ENCODE results near the gene BRF1. TPM values are rescaled to one million over a fixed set of nuclear protein-coding genes. Genes with fewer than 3 reads are reported as not detected.

The BRF1 gene
- total and polyA plus RNA-seq, 5 donors, result 17.9 to 21.1 (median 18.2) TPM

GRCh38 chr14:105192866-105193731 is 107.7 kb downstream of the BRF1 start:
- Histone ChIP-seq H3K4me3 (ENCODE audit: low read length) (no peak overlapping the region), H3K4me1 (ENCODE audit: control insufficient read depth, insufficient read depth, low read length) (peaks cover 4% of the 10 kb centered on the region)

GRCh38 chr14:105187935-105188524 is 112.8 kb downstream of the BRF1 start:
- Histone ChIP-seq H3K4me3 (ENCODE audit: low read length) (no peak overlapping the region), H3K27ac (ENCODE audit: low read length) (no peak overlapping the region), H3K27me3 (ENCODE audit: control insufficient read depth, insufficient read depth) (no peaks in the 10 kb centered on the region), H3K9me3 (ENCODE audit: control insufficient read depth, low read length) (no peaks in the 10 kb centered on the region), H3K4me1 (ENCODE audit: control insufficient read depth, insufficient read depth, low read length) (no peaks in the 10 kb centered on the region)
- ATAC-seq (no peak), DNase-seq (no peak)
- WGBS, result 73% methylated on average over 14 of the region's 14 CpGs
- intact Hi-C loops (cut with DNase I), result no loop called here

More at GRCh38 chr14:105192866-105193731, 107.7 kb downstream of the BRF1 start:
- intact Hi-C loops (cut with DNase I), result no loop called here
- ATAC-seq (peak; percentile 5 to 39), DNase-seq (no peak)
- no peaks in the 10 kb centered on the region for H3K9me3 ChIP-seq (ENCODE audit: control insufficient read depth, low read length)
- H3K27ac ChIP-seq (ENCODE audit: low read length), result peak overlapping the region; percentile 38
- H3K27me3 ChIP-seq (ENCODE audit: control insufficient read depth, insufficient read depth), result no peaks in the 10 kb centered on the region
- WGBS, result 40% methylated on average over 29 of the region's 29 CpGs

GRCh38 chr14:105187116-105187515 is 113.7 kb downstream of the BRF1 start:
- ATAC-seq, result no peak
- no peak for DNase-seq
- intact Hi-C loops (cut with DNase I), result no loop called here
- Histone ChIP-seq H3K4me1 (ENCODE audit: control insufficient read depth, insufficient read depth, low read length) (no peaks in the 10 kb centered on the region), H3K27ac (ENCODE audit: low read length) (no peak overlapping the region), H3K9me3 (ENCODE audit: control insufficient read depth, low read length) (no peaks in the 10 kb centered on the region), H3K27me3 (ENCODE audit: control insufficient read depth, insufficient read depth) (no peaks in the 10 kb centered on the region), H3K4me3 (ENCODE audit: low read length) (no peak overlapping the region)
- 67% methylated on average over 4 of the region's 4 CpGs for WGBS

GRCh38 chr14:105185973-105186372 is 114.8 kb downstream of the BRF1 start:
- DNase-seq (no peak), ATAC-seq (peak in 1 of 2 donors; percentile 6)
- intact Hi-C loops (cut with DNase I), result no loop called here
- no peak overlapping the region for H3K4me3 ChIP-seq (ENCODE audit: low read length)
- no peaks in the 10 kb centered on the region for H3K9me3 ChIP-seq (ENCODE audit: control insufficient read depth, low read length)
- H3K4me1 ChIP-seq (ENCODE audit: control insufficient read depth, insufficient read depth, low read length), result no peaks in the 10 kb centered on the region
- 32% methylated on average over 4 of the region's 4 CpGs for WGBS
- H3K27me3 ChIP-seq (ENCODE audit: control insufficient read depth, insufficient read depth), result no peaks in the 10 kb centered on the region
- no peak overlapping the region for H3K27ac ChIP-seq (ENCODE audit: low read length)

GRCh38 chr14:105185001-105185400 is 115.8 kb downstream of the BRF1 start:
- no peaks in the 10 kb centered on the region for H3K27me3 ChIP-seq (ENCODE audit: control insufficient read depth, insufficient read depth)
- no peak for DNase-seq
- WGBS, result 78% methylated on average over 18 of the region's 18 CpGs
- H3K9me3 ChIP-seq (ENCODE audit: control insufficient read depth, low read length), result no peaks in the 10 kb centered on the region
- H3K4me3 ChIP-seq (ENCODE audit: low read length), result no peak overlapping the region
- intact Hi-C loops (cut with DNase I), result no loop called here
- ATAC-seq, result no peak
- H3K27ac ChIP-seq (ENCODE audit: low read length), result no peak overlapping the region
- peaks cover 4% of the 10 kb centered on the region for H3K4me1 ChIP-seq (ENCODE audit: control insufficient read depth, insufficient read depth, low read length)

- no peaks in the 10 kb centered on the region for H3K27me3 ChIP-seq (ENCODE audit: control insufficient read depth, insufficient read depth)
- DNase-seq, result peak in 1 of 3 donors; percentile 56
- H3K9me3 ChIP-seq (ENCODE audit: control insufficient read depth, low read length), result no peaks in the 10 kb centered on the region
- intact Hi-C loops (cut with DNase I), result no loop called here
- ATAC-seq, result no peak
- no peak overlapping the region for H3K27ac ChIP-seq (ENCODE audit: low read length)
- no peak overlapping the region for H3K4me3 ChIP-seq (ENCODE audit: low read length)
- peaks cover 4% of the 10 kb centered on the region for H3K4me1 ChIP-seq (ENCODE audit: control insufficient read depth, insufficient read depth, low read length)
- 64% methylated on average over 9 of the region's 9 CpGs for WGBS
Measured at GRCh38 chr14:105184461-105184860, 116.3 kb downstream of the BRF1 start.

GRCh38 chr14:105182296-105183020 is 118.3 kb downstream of the BRF1 start:
- no peaks in the 10 kb centered on the region for H3K27me3 ChIP-seq (ENCODE audit: control insufficient read depth, insufficient read depth)
- DNase-seq, result peak in 1 of 3 donors; percentile 65
- H3K4me3 ChIP-seq (ENCODE audit: low read length), result no peak overlapping the region
- intact Hi-C loops (cut with DNase I), result no loop called here
- 65% methylated on average over 25 of the region's 25 CpGs for WGBS
- no peaks in the 10 kb centered on the region for H3K9me3 ChIP-seq (ENCODE audit: control insufficient read depth, low read length)
- peaks cover 4% of the 10 kb centered on the region for H3K4me1 ChIP-seq (ENCODE audit: control insufficient read depth, insufficient read depth, low read length)
- H3K27ac ChIP-seq (ENCODE audit: low read length), result no peak overlapping the region
- ATAC-seq, result no peak

GRCh38 chr14:105181549-105182295 is 119.1 kb downstream of the BRF1 start:
- WGBS, result 51% methylated on average over 21 of the region's 21 CpGs
- DNase-seq, result peak in 1 of 3 donors; percentile 58
- H3K4me1 ChIP-seq (ENCODE audit: control insufficient read depth, insufficient read depth, low read length), result peaks cover 4% of the 10 kb centered on the region
- no peaks in the 10 kb centered on the region for H3K9me3 ChIP-seq (ENCODE audit: control insufficient read depth, low read length)
- ATAC-seq, result no peak
- intact Hi-C loops (cut with DNase I), result no loop called here
- no peaks in the 10 kb centered on the region for H3K27me3 ChIP-seq (ENCODE audit: control insufficient read depth, insufficient read depth)
- H3K4me3 ChIP-seq (ENCODE audit: low read length), result peak overlapping the region; percentile 65
- no peak overlapping the region for H3K27ac ChIP-seq (ENCODE audit: low read length)

GRCh38 chr14:105180592-105181548 is 119.9 kb downstream of the BRF1 start, which contains the start of gene NUDT14:
Gene NUDT14, minus strand, starts transcription at chr14:105181312. Its CDS starts 103 bp downstream, at chr14:105181209.
- 1% methylated on average over 97 of the region's 106 CpGs for WGBS
- intact Hi-C loops (cut with DNase I), result no loop called here
- peak; percentile 67 to 88 (median 87) for DNase-seq

GRCh38 chr14:105179191-105179590 is 121.6 kb downstream of the BRF1 start:
- WGBS, result 92% methylated on average over 13 of the region's 13 CpGs
- H3K9me3 ChIP-seq (ENCODE audit: control insufficient read depth, low read length), result no peaks in the 10 kb centered on the region
- no peak overlapping the region for H3K4me3 ChIP-seq (ENCODE audit: low read length)
- H3K27me3 ChIP-seq (ENCODE audit: control insufficient read depth, insufficient read depth), result no peaks in the 10 kb centered on the region
- H3K27ac ChIP-seq (ENCODE audit: low read length), result no peak overlapping the region
- H3K4me1 ChIP-seq (ENCODE audit: control insufficient read depth, insufficient read depth, low read length), result peaks cover 4% of the 10 kb centered on the region
- no peak for ATAC-seq
- intact Hi-C loops (cut with DNase I), result no loop called here
- no peak for DNase-seq

More at GRCh38 chr14:105180592-105181548, 119.9 kb downstream of the BRF1 start, which contains the start of gene NUDT14:
- Histone ChIP-seq H3K4me3 (ENCODE audit: low read length) (peak within 1 kb of the TSS; percentile 65), H3K4me1 (ENCODE audit: control insufficient read depth, insufficient read depth, low read length) (peaks cover 4% of the 10 kb centered on the region), H3K27me3 (ENCODE audit: control insufficient read depth, insufficient read depth) (no peaks in the 10 kb centered on the region), H3K9me3 (ENCODE audit: control insufficient read depth, low read length) (no peaks in the 10 kb centered on the region), H3K27ac (ENCODE audit: low read length) (no peak within 1 kb of the TSS)
- peak; percentile 48 to 73 for ATAC-seq

All from right cardiac atrium (tissue), 5 donors.